ENCODE data around the gene PHOSPHO2.
A peak's percentile ranks its signal among the peaks of the same experiment; 100 is the strongest.

The PHOSPHO2 gene

GRCh38 chr2:169718930-169719504 lies 24.7 kb downstream of the PHOSPHO2 start:
- DNase-seq, result no peak

GRCh38 chr2:169721016-169721415 lies 26.7 kb downstream of the PHOSPHO2 start:
- DNase-seq, result no peak

- DNase-seq, result no peak
These were observed 32.8 kb downstream of the PHOSPHO2 start for GRCh38 chr2:169727065-169727464.

GRCh38 chr2:169729274-169729605 lies 35.0 kb downstream of the PHOSPHO2 start:
- DNase-seq, result no peak

- no peak for DNase-seq
These were observed 37.8 kb downstream of the PHOSPHO2 start for GRCh38 chr2:169732075-169732474.

GRCh38 chr2:169732583-169733358 lies 38.5 kb downstream of the PHOSPHO2 start:
- peak; percentile 51 to 62 for DNase-seq

GRCh38 chr2:169734169-169734847 lies 40.0 kb downstream of the PHOSPHO2 start:
- peak in 1 of 2 experiments; percentile 40 for DNase-seq

- DNase-seq, result no peak
These were observed 41.4 kb downstream of the PHOSPHO2 start for GRCh38 chr2:169735623-169736022.

- DNase-seq, result no peak
These were observed 42.6 kb downstream of the PHOSPHO2 start for GRCh38 chr2:169736902-169737301.

GRCh38 chr2:169738566-169739229 lies 44.4 kb downstream of the PHOSPHO2 start:
- DNase-seq, result no peak

- DNase-seq, result peak in 1 of 2 experiments; percentile 5
These were observed 45.1 kb downstream of the PHOSPHO2 start for GRCh38 chr2:169739351-169739750.

GRCh38 chr2:169743549-169743948 lies 49.3 kb downstream of the PHOSPHO2 start:
- no peak for DNase-seq

- DNase-seq, result no peak
These were observed 52.0 kb downstream of the PHOSPHO2 start for GRCh38 chr2:169746240-169746639.

- DNase-seq, result no peak
These were observed 54.0 kb downstream of the PHOSPHO2 start for GRCh38 chr2:169748319-169748718.

Data from AML-193 (cell line).